ENCODE data around the gene TNFRSF14. TPM values are rescaled to one million over a fixed set of nuclear protein-coding genes. Genes with fewer than 3 reads are reported as not detected.

Gene TNFRSF14
- total RNA-seq, 2 experiments from 2014 or later: 120 to 123 TPM

DNA sequence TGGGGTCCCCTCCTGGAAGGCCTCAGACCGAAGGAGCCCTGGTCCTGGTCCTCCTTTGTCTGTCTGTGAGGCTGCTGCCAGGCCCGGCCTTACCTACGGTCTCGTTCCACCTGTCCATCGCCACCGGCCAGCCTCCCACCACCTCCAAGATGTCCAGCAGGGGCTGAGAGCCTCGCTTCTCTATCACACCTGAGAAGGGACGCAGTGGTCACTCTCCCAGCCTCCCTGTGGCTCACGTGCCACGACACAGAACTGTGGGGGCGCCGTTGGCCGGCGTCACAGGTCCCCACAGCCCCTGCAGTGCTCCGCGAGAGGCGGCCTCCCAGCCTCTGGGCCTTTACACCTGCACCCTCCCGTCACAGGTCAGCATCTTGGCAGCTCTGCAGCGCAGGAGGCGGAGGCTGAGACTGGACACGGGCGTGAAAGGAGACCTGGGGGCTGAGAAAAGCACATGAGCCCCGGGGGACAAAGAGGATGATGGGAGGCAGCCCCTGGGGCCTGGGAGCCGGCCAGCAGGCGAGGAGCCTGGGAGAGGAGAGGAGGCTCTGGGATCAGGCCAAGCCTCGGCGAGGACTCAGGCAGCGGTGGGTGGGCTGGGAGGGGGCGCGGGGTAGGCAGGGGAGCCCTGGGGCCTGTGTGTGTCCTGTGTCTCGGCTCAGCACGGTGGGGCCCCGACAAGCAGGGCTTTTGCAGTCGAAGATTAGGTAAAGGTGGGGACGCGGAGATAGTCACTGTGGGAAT is 50.9 kb downstream of the TNFRSF14 start:
- no peaks in the 10 kb centered on the region for H3K36me3 Mint-ChIP-seq (ENCODE audit: low read depth)
- H3K4me1 Mint-ChIP-seq (ENCODE audit: low read depth): no peaks in the 10 kb centered on the region
- CTCF ChIA-PET: no interaction called here
- H3K27me3 Mint-ChIP-seq (ENCODE audit: low read depth): no peaks in the 10 kb centered on the region
- H3K4me3 Mint-ChIP-seq: no peak overlapping the region
- intact Hi-C loops (cut with micrococcal nuclease): no loop called here
- H3K27ac Mint-ChIP-seq: no peak overlapping the region
- DNase-seq: no peak
- no peaks in the 10 kb centered on the region for H3K9me3 Mint-ChIP-seq

DNA sequence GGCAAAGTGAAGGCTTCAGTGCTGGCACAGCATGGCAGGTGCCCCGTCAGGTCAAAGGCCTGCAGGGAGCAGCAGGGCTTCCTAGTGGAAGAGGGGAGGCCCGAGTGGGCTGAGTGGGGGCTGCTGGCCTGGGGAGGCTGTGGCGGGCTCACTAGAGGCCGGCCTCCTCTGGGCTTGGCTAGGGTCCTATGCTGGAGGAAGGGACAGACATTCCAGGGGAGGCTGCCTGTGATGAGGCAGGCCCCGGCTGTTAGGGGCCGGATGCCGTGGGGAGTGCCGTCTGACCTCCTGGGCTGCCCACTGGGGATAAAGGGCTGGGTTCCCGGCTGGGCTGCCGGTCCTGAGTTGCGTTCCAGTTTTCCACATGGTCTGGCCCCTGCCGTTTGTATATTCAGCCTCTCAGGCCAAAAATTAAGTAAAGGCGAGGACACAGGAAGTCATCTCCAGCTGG is 51.5 kb downstream of the TNFRSF14 start:
- Mint-ChIP-seq H3K4me3 (no peak overlapping the region), H3K9me3 (no peaks in the 10 kb centered on the region), H3K4me1 (ENCODE audit: low read depth) (no peaks in the 10 kb centered on the region), H3K27me3 (ENCODE audit: low read depth) (no peaks in the 10 kb centered on the region), H3K36me3 (ENCODE audit: low read depth) (no peaks in the 10 kb centered on the region), H3K27ac (no peak overlapping the region)
- intact Hi-C loops (cut with micrococcal nuclease): no loop called here
- CTCF ChIA-PET: no interaction called here
- DNase-seq: no peak

DNA sequence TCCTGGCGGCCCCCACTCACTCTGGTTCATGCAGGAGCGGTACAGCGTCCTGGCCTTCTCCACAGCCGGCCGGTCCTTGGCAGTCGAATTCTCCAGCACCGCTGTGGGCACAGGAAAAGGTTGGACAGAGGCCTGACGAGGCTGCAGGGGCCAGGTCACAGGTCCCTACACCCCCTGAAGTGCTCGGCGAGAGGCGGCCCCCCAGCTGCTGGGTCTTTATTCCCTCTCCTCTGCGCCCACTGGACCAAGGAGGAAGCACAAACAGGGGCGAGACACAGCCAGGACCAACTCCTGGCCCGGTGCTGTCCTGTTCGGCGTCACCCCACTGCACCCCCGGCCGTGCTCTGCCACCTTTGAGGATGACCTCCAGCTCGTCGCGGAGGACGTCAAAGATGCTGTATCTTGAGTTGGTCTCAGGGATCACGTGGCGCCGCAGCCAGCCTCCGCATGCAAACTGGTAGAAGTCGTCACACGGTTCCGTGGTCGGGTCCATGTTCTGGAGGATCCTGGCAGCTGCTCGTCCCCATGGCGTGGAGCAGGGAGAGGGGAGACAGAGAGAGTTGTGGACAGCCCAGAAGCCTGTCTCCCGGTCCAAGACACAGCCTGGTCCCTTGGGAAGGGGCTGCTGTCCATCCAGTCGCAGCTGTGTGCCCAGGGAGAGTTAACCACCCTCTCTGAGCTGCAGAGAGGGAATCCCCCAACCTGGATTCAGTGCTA is 53.3 kb downstream of the TNFRSF14 start:
- no peak for DNase-seq
- no peaks in the 10 kb centered on the region for H3K4me1 Mint-ChIP-seq (ENCODE audit: low read depth)
- intact Hi-C loops (cut with micrococcal nuclease): no loop called here
- H3K9me3 Mint-ChIP-seq: peaks cover 7% of the 10 kb centered on the region
- H3K27me3 Mint-ChIP-seq (ENCODE audit: low read depth): no peaks in the 10 kb centered on the region
- CTCF ChIA-PET: no interaction called here
- no peaks in the 10 kb centered on the region for H3K36me3 Mint-ChIP-seq (ENCODE audit: low read depth)
- H3K27ac Mint-ChIP-seq: no peak overlapping the region
- H3K4me3 Mint-ChIP-seq: no peak overlapping the region

DNA sequence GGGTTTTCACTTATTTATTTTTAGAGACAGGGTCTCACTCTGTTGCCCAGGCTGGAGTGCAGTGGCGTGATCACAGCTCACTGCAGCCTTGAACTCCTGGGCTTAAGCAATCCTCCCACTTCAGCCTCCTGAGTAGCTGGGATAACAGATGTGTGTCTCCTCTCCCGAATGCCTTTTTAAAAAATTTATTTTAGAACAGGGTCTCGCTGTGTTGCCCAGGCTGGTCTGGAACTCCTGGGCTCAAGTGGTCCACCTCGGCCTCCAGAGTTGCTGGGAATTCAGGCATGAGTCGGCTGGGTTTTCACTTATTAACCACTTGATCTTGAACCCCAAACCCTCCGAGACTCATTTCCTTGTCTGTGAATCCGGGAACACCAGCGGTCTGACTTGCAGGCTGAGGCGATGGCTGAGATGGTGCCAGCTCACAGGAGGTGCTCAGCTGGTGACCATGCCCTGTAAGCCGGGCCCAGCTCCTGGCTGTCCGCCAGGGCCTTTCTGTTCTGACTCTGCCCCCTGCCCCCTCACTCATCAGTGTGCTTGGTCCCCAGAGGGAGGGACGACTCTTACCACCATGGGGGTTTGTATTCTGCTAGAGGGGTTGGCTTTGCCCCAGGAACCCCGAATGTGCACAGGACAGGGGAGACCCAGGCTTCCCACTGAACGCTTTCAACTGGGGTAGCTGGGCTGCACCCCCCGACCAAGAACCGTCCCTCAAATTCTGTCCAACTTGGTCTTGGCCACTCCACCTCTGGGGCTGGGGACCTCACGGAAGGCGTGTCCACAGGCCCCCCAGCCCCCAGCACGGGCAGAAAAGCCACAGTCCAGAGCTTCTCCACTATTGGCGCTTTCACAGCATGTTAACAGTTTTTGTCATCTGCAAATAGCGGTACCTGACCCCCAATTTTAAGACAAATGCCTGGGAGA is 54.1 kb downstream of the TNFRSF14 start:
- intact Hi-C loops (cut with micrococcal nuclease): no loop called here

DNA sequence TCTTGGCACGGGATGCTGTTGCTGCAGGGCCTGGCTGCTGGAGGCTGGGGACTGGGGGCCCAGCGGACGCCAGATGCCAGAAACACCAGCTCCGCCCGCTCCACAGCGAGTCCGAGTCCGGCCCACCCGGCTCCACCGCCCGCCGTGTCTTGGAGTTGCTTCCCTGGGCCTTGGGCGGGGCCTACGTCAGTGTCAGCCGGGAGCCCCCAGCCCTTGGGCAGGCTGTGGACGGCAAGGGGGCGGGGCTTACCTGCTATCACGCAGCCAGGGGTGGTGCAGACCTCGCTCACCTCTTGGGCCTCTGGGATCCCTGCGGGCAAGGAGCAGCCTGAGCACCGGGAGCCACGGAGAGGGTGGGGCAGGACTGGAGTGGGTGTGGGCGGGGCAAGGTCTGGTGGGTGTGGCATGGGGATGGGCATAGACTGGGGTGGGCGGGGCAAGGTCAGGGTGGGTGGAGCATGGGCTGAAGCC is 54.9 kb downstream of the TNFRSF14 start:
- H3K4me3 Mint-ChIP-seq: no peak overlapping the region
- intact Hi-C loops (cut with micrococcal nuclease): no loop called here
- CTCF ChIA-PET: no interaction called here
- peaks cover 15% of the 10 kb centered on the region for H3K9me3 Mint-ChIP-seq
- H3K4me1 Mint-ChIP-seq (ENCODE audit: low read depth): no peaks in the 10 kb centered on the region
- H3K27ac Mint-ChIP-seq: no peak overlapping the region
- H3K27me3 Mint-ChIP-seq (ENCODE audit: low read depth): no peaks in the 10 kb centered on the region
- DNase-seq: peak; percentile 36
- H3K36me3 Mint-ChIP-seq (ENCODE audit: low read depth): no peaks in the 10 kb centered on the region

More for the DNA sequence above, 54.1 kb downstream of the TNFRSF14 start:
- no peak overlapping the region for H3K4me3 Mint-ChIP-seq
- no peak for DNase-seq
- no peaks in the 10 kb centered on the region for H3K27me3 Mint-ChIP-seq (ENCODE audit: low read depth)
- peaks cover 11% of the 10 kb centered on the region for H3K9me3 Mint-ChIP-seq
- CTCF ChIA-PET: no interaction called here
- H3K27ac Mint-ChIP-seq: no peak overlapping the region
- no peaks in the 10 kb centered on the region for H3K36me3 Mint-ChIP-seq (ENCODE audit: low read depth)
- no peaks in the 10 kb centered on the region for H3K4me1 Mint-ChIP-seq (ENCODE audit: low read depth)

DNA sequence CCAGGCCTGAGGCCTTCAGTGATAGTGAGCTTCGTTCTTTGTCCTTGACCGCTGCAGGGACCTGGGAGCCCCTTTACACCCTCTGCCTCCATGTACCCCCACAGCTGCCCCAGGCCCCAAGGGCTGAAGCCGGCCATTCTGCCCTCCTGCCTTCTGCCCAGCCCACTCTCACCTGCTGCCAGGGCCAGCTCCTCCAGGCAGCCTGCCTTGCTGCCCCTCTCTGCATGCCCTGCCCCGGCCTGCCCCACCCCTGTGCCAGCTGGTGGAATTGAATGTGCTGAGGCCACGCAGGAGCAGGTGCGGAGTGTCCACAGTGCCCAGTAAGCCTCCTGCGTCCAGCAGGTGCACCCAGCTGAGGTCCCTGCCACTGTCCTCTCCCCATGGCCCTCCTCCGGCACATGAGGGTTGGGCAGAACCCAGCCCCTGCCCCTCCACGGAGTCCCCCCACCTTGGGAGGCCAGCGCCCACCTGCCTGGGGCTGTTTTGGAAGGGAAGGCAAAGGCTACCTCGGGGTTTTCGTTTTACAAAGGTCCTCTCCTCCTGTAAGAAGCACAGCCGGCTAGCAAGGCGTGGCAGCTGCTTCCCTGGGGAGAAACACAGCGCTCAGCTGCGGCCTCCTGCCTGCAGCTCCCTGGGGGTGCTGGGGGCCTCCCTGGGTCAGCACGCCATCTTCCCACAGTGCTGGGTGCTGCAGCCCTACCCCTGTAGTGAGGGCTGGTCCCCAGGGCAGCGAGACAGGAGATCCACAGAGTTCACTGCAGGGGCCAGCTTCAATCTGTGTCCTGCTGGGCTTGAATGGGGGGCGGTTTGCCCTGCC is 55.7 kb downstream of the TNFRSF14 start:
- H3K4me3 Mint-ChIP-seq: no peak overlapping the region
- intact Hi-C loops (cut with micrococcal nuclease): no loop called here
- no peaks in the 10 kb centered on the region for H3K27me3 Mint-ChIP-seq (ENCODE audit: low read depth)
- DNase-seq: no peak
- H3K36me3 Mint-ChIP-seq (ENCODE audit: low read depth): no peaks in the 10 kb centered on the region
- H3K4me1 Mint-ChIP-seq (ENCODE audit: low read depth): peaks cover 4% of the 10 kb centered on the region
- H3K9me3 Mint-ChIP-seq: peaks cover 21% of the 10 kb centered on the region
- no peak overlapping the region for H3K27ac Mint-ChIP-seq
- CTCF ChIA-PET: no interaction called here

DNA sequence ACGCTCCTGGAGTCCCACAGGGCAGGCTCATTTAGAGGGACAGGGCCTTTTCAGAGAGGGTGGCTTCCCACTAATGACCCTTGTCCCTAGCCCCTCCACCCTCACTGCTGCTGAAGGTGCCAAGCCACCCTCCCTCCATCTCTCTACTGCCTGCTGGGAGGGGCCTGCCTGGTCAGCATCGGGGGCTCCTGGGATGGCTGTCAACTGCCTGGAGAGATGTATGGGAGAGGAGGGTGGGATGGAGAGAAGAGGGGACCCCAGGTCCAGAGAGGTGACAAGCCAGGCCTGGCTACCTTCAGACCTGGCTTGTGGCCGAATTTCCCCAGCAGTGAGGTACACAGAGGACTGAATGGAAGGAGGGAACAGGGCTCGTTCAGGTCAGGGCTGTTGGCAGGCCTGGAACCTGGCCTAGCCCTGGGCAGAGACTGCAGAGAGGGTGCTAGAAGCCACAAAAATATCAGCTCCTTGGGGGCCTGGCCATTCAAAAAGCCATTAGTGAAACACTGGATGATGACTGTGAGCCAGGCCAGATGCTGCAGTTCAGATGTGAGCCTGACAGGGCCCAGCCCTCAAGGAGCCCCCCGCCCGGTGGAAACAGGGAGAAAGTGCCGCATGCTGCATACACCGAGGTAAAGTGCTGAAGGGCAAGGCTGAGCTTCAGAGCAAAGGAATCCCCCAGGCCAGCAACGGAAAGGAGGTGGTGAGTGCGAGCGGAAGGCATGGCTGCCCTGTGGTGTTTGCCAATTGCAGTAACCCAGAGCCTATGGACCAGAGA is 56.6 kb downstream of the TNFRSF14 start:
- no peaks in the 10 kb centered on the region for H3K36me3 Mint-ChIP-seq (ENCODE audit: low read depth)
- H3K4me1 Mint-ChIP-seq (ENCODE audit: low read depth): peaks cover 4% of the 10 kb centered on the region
- H3K9me3 Mint-ChIP-seq: peaks cover 21% of the 10 kb centered on the region
- H3K4me3 Mint-ChIP-seq: no peak overlapping the region
- CTCF ChIA-PET: no interaction called here
- no peak overlapping the region for H3K27ac Mint-ChIP-seq
- intact Hi-C loops (cut with micrococcal nuclease): no loop called here
- no peaks in the 10 kb centered on the region for H3K27me3 Mint-ChIP-seq (ENCODE audit: low read depth)
- DNase-seq: no peak

Other genes starting within 250 kb of the TNFRSF14 start
- gene MORN1, start 164.8 kb upstream of the TNFRSF14 start, total RNA-seq: 1 to 10 TPM; 3.2 to 4.9 TPM
- 100 to 1,000 TPM; 115 to 124 TPM for gene RER1, start 164.5 kb upstream of the TNFRSF14 start, total RNA-seq
- 1 to 10 TPM; 8.6 to 9.1 TPM for gene PEX10, start 143.8 kb upstream of the TNFRSF14 start, total RNA-seq
- gene PLCH2, start 80.1 kb upstream of the TNFRSF14 start, total RNA-seq: 1 to 10 TPM; 2.1 TPM
- gene PANK4, start 29.8 kb upstream of the TNFRSF14 start, total RNA-seq: 10 to 100 TPM; 46.6 to 51.4 TPM
- not detected for gene HES5, start 26.1 kb upstream of the TNFRSF14 start, total RNA-seq
- gene PRXL2B, start 30.4 kb downstream of the TNFRSF14 start, total RNA-seq: 10 to 100 TPM; 21.8 to 22.1 TPM
- 1 to 10 TPM; 1.2 to 1.5 TPM for gene MMEL1, start 76.6 kb downstream of the TNFRSF14 start, total RNA-seq
- 1 to 10 TPM in 1 of 2 experiments, under 1 TPM in 1; 0.91 to 1.1 TPM for gene TTC34, start 245.3 kb downstream of the TNFRSF14 start, total RNA-seq

Measured in activated naive CD4-positive, alpha-beta T cell treated with anti-CD3 and anti-CD28 coated beads for 36 hours (primary cell).